Measurements from ENCODE around the gene RYR2. TPM values are rescaled to one million over a fixed set of nuclear protein-coding genes. Genes with fewer than 3 reads are reported as not detected.

Gene RYR2
- total and polyA plus RNA-seq, 9 of the 15 experiments (the other 6 are each of a cell fraction or from before 2014, with no cell fraction given), result 0.03 to 0.42 (median 0.14) TPM

DNA sequence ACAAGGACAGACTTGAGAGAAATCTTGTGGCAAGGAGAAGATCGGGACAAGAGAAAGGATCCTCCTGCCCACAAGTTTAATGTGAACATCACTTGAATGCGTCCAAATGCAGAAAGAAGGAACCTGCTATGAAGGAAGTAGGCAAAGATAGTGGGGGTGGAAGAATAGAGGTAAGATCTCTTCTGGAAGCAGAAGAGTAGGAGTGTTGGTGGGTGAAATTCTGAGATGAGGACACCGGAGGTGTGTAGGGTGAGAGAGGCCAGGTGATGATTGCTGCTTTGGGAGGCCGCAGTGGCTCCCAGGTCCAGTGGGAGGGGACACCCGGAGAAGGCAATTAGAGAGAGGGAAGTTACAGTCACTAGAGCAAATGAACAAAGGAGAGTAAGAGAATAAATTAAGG lies 6.8 kb downstream of the RYR2 start (continued):
- TF ChIP-seq, protein P1, sequence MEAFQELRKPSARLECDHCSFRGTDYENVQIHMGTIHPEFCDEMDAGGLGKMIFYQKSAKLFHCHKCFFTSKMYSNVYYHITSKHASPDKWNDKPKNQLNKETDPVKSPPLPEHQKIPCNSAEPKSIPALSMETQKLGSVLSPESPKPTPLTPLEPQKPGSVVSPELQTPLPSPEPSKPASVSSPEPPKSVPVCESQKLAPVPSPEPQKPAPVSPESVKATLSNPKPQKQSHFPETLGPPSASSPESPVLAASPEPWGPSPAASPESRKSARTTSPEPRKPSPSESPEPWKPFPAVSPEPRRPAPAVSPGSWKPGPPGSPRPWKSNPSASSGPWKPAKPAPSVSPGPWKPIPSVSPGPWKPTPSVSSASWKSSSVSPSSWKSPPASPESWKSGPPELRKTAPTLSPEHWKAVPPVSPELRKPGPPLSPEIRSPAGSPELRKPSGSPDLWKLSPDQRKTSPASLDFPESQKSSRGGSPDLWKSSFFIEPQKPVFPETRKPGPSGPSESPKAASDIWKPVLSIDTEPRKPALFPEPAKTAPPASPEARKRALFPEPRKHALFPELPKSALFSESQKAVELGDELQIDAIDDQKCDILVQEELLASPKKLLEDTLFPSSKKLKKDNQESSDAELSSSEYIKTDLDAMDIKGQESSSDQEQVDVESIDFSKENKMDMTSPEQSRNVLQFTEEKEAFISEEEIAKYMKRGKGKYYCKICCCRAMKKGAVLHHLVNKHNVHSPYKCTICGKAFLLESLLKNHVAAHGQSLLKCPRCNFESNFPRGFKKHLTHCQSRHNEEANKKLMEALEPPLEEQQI (IDR thresholded peaks at IDR 0.05), result no peak
- TF ChIP-seq ETV5 (CRISPR knock-in tag; IDR thresholded peaks at IDR 0.05; ENCODE audit: low read depth), result no peak
- TF ChIP-seq ZZZ3 (IDR thresholded peaks at IDR 0.05), result no peak
- TF ChIP-seq ZNF696 (CRISPR knock-in tag; conservative IDR thresholded peaks at IDR 0.05), result no peak
- TF ChIP-seq, protein P2, sequence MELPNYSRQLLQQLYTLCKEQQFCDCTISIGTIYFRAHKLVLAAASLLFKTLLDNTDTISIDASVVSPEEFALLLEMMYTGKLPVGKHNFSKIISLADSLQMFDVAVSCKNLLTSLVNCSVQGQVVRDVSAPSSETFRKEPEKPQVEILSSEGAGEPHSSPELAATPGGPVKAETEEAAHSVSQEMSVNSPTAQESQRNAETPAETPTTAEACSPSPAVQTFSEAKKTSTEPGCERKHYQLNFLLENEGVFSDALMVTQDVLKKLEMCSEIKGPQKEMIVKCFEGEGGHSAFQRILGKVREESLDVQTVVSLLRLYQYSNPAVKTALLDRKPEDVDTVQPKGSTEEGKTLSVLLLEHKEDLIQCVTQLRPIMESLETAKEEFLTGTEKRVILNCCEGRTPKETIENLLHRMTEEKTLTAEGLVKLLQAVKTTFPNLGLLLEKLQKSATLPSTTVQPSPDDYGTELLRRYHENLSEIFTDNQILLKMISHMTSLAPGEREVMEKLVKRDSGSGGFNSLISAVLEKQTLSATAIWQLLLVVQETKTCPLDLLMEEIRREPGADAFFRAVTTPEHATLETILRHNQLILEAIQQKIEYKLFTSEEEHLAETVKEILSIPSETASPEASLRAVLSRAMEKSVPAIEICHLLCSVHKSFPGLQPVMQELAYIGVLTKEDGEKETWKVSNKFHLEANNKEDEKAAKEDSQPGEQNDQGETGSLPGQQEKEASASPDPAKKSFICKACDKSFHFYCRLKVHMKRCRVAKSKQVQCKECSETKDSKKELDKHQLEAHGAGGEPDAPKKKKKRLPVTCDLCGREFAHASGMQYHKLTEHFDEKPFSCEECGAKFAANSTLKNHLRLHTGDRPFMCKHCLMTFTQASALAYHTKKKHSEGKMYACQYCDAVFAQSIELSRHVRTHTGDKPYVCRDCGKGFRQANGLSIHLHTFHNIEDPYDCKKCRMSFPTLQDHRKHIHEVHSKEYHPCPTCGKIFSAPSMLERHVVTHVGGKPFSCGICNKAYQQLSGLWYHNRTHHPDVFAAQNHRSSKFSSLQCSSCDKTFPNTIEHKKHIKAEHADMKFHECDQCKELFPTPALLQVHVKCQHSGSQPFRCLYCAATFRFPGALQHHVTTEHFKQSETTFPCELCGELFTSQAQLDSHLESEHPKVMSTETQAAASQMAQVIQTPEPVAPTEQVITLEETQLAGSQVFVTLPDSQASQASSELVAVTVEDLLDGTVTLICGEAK (IDR thresholded peaks at IDR 0.05), result no peak
- TF ChIP-seq, protein P2 (CRISPR knock-in tag; IDR thresholded peaks at IDR 0.05), result no peak
